Epithelial cell of proximal tubule (primary cell): ENCODE data around the gene SELENOT. TPM values are rescaled to one million over a fixed set of nuclear protein-coding genes. Genes with fewer than 3 reads are reported as not detected.

Source experiments
- DNase-seq: peaks from one replicate; pipeline ENCODE4 v3.0.0-alpha.2; 2011; ENCODE audit warnings: low read depth
- H3K4me3 ChIP-seq: 2 replicates; pipeline ENCODE4 v1.5.1; 2011; ENCODE audit warnings: low read depth, mild to moderate bottlenecking, low read length
- CTCF ChIP-seq: conservative IDR thresholded peaks from 2 replicates; pipeline ENCODE4 v1.5.1; 2012; ENCODE audit warnings: low read depth, mild to moderate bottlenecking, low read length
- total RNA-seq: library from RNA; depleted of rRNA; stranded (reverse); fragments of >200 nt; gene quantifications from 2 replicates; pipeline ENCODE4 v1.2.3, GENCODE V29; 2015

Gene SELENOT
- total RNA-seq, 1 donor from 2014 or later = 104 TPM

DNA sequence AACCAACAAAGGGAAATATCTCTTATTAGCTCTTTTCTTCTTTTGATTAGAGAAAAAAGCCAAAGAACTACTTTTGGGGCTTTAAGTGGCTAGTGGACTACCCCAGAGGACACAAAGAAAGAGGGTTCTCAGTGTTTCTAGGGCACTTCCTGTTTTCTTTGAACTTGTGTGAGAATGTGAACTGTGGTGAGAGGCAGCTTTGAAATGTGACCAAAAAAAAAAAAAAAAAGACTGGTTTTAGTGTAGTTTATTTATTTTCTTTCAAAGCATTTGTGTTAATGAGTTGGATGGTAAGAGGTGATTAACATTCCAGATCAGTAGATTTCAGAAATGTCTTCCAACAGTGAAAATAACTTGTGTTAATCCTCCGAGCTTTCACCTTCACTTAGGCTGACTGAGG, 32.4 kb downstream of the SELENOT start:
- H3K4me3 ChIP-seq = no peak overlapping the region
- TF ChIP-seq CTCF = no peak
- no peak for DNase-seq

DNA sequence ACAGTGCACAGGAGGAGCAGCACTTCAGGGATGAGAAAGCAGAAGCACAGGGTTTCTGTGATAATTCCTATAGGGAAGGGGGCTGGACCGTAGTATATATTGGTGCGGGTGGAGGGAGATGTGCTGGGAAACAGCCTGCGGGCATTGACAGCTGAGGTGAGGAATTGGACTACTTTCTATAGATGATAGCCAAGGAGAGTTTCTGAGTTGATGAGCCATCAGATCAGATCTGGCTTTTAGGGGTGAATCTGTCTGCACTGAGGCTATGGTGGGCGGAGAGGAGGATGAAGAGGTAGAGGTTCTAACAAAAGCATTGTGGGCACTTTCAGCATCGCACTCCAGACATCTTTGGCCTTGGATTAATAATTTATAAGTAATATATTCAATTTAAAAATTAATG, 33.1 kb downstream of the SELENOT start:
- no peak for TF ChIP-seq CTCF
- no peak overlapping the region for H3K4me3 ChIP-seq
- DNase-seq = no peak

- no peak overlapping the region for H3K4me3 ChIP-seq
- TF ChIP-seq CTCF = no peak
- DNase-seq = no peak
Observed at GRCh38 chr3:150639262-150639661, 36.1 kb downstream of the SELENOT start.

GRCh38 chr3:150640256-150640655, 37.1 kb downstream of the SELENOT start:
- no peak for TF ChIP-seq CTCF
- no peak for DNase-seq
- H3K4me3 ChIP-seq = no peak overlapping the region

DNA sequence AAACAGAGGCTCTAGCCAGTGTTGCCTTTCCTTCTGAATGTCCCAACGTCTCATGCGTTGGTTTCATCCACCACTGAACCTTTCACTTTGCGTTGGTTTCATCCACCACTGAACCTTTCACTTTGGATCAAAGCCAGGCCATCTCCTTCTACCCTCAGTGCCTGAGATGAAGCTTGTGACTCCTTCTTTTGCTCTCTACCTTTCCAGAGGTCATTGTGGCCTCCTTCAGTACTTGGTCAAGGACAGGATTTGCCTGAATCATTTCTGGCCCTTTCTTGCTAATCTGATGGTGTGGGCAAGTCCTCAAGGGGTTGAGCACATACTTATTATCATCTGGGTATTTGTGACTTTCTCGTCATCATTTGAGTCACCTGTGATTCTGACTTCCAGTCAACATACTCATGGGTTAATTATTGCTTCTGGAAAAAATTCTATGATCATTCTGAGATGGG, 50.0 kb downstream of the SELENOT start:
- peak; percentile 55 for DNase-seq
- H3K4me3 ChIP-seq = no peak overlapping the region
- TF ChIP-seq CTCF = no peak

GRCh38 chr3:150656316-150656715, 53.2 kb downstream of the SELENOT start:
- no peak overlapping the region for H3K4me3 ChIP-seq
- no peak for TF ChIP-seq CTCF
- no peak for DNase-seq

DNA sequence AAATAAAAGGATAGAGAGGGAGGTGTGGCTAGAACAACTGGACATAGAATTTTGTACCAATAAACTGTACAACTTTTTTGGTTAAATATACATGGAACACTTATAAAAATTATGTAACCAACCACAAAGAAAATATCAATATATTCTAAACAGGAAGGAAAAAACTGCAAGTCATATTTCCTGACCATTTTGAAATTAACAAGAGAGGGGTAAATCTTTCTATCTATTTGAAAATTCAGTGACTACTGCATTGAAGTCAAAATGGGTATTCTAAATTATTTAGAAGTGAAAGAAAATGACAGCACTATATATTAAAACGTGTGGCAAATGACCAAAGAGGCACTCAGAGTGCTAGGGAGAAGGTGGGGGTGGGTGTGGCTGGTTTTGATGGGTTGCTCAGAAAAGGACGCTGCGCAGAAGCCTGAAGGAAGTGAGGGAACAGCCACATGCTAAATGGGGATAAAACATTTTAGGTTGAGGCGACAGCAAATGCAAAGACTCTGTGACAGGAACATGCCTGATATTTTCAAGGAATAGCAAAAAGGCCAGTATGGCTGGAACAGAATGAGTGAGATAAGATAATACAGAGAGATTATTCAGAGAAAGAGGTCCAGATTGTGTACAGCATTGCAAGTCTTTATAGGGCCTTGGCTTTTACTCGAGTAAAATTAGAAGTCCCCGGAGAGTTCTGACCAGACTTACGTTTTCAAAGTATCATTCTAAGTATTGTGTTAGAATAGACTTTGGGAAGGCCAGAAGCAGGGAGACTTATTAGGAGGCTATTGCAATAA, 59.5 kb downstream of the SELENOT start:
- no peak overlapping the region for H3K4me3 ChIP-seq
- DNase-seq = no peak
- TF ChIP-seq CTCF = no peak
